H9 (cell line): Measurements from ENCODE around the gene TMEM17. TPM values are rescaled to one million over a fixed set of nuclear protein-coding genes. Genes with fewer than 3 reads are reported as not detected.

Experiments
- DNase-seq: peaks from one replicate; pipeline ENCODE4 v3.0.0-alpha.2; 2017
- H2AFZ ChIP-seq: one replicate; pipeline ENCODE4 v1.6.1; 2013; ENCODE audit warnings: mild to moderate bottlenecking, low read length, control low read depth, moderate library complexity
- H2AK5ac ChIP-seq: 2 replicates; pipeline ENCODE4 v1.6.1; 2013; ENCODE audit warnings: low read length, control low read depth, mixed read lengths; ENCODE audit not compliant: insufficient read length
- H2BK120ac ChIP-seq: one replicate; pipeline ENCODE4 v1.6.1; 2013; ENCODE audit warnings: low read depth, mild to moderate bottlenecking, low read length, control low read depth, inconsistent platforms; ENCODE audit not compliant: poor library complexity, severe bottlenecking
- H2BK12ac ChIP-seq: 2 replicates; pipeline ENCODE4 v1.6.1; 2013; ENCODE audit warnings: low read length, control low read depth, mixed read lengths, low read depth; ENCODE audit not compliant: insufficient read length
- H2BK15ac ChIP-seq: 2 replicates; pipeline ENCODE4 v1.6.1; 2013; ENCODE audit warnings: low read depth, low read length, control low read depth
- H2BK20ac ChIP-seq: one replicate; pipeline ENCODE4 v1.6.1; 2013; ENCODE audit warnings: low read depth, mild to moderate bottlenecking, low read length, control low read depth, inconsistent platforms; ENCODE audit not compliant: poor library complexity, severe bottlenecking
- H2BK5ac ChIP-seq: 2 replicates; pipeline ENCODE4 v1.6.1; 2013; ENCODE audit warnings: low read length, control low read depth, mixed read lengths; ENCODE audit not compliant: insufficient read length
- H3K14ac ChIP-seq: 2 replicates; pipeline ENCODE4 v1.6.1; 2013; ENCODE audit warnings: low read length, control low read depth; ENCODE audit not compliant: insufficient read depth
- H3K18ac ChIP-seq: 2 replicates; pipeline ENCODE4 v1.6.1; 2013; ENCODE audit warnings: low read depth, mild to moderate bottlenecking, mixed read lengths, low read length, control low read depth; ENCODE audit not compliant: insufficient read length
- H3K23ac ChIP-seq: 2 replicates; pipeline ENCODE4 v1.6.1; 2013; ENCODE audit warnings: low read length, control low read depth, mixed read lengths, low read depth; ENCODE audit not compliant: insufficient read length
- H3K23me2 ChIP-seq: 2 replicates; pipeline ENCODE4 v1.6.1; 2013; ENCODE audit warnings: low read depth, mild to moderate bottlenecking, mixed read lengths, low read length, control low read depth; ENCODE audit not compliant: insufficient read length, poor library complexity, severe bottlenecking
- H3K27ac ChIP-seq: 2 replicates; pipeline ENCODE4 v1.5.1; 2013; ENCODE audit warnings: low read length, control low read depth, mixed read lengths, low read depth; ENCODE audit not compliant: insufficient read length
- H3K27me3 ChIP-seq: 2 replicates; pipeline ENCODE4 v1.6.1; 2013; ENCODE audit warnings: low read length, control low read depth, inconsistent platforms; ENCODE audit not compliant: insufficient read depth
- H3K4ac ChIP-seq: 2 replicates; pipeline ENCODE4 v1.6.1; 2013; ENCODE audit warnings: low read depth, mild to moderate bottlenecking, control low read depth, inconsistent platforms, low read length, moderate library complexity
- H3K4me1 ChIP-seq: 2 replicates; pipeline ENCODE4 v1.6.1; 2013; ENCODE audit warnings: low read length, control low read depth, inconsistent platforms; ENCODE audit not compliant: insufficient read depth
- H3K4me2 ChIP-seq: 2 replicates; pipeline ENCODE4 v1.6.1; 2013; ENCODE audit warnings: low read length, control low read depth, mixed read lengths; ENCODE audit not compliant: insufficient read length, insufficient read depth
- H3K56ac ChIP-seq: 2 replicates; pipeline ENCODE4 v1.6.1; 2013; ENCODE audit warnings: low read depth, mild to moderate bottlenecking, mixed read lengths, low read length, control low read depth; ENCODE audit not compliant: insufficient read length
- H3K79me1 ChIP-seq: 2 replicates; pipeline ENCODE4 v1.6.1; 2013; ENCODE audit warnings: low read depth, mild to moderate bottlenecking, moderate library complexity, low read length, control low read depth, inconsistent platforms; ENCODE audit not compliant: insufficient read depth, poor library complexity, severe bottlenecking
- H3K79me2 ChIP-seq: 2 replicates; pipeline ENCODE4 v1.6.1; 2013; ENCODE audit warnings: low read length, control low read depth, inconsistent platforms; ENCODE audit not compliant: insufficient read depth
- H3K9ac ChIP-seq: 2 replicates; pipeline ENCODE4 v1.6.1; 2013; ENCODE audit warnings: low read length, control low read depth, mixed read lengths; ENCODE audit not compliant: insufficient read length; ENCODE audit errors: extremely low read depth
- H3K9me3 ChIP-seq: one replicate; pipeline ENCODE4 v1.6.1; 2013; ENCODE audit warnings: low read depth, low read length, inconsistent platforms; ENCODE audit not compliant: control insufficient read depth
- H3T11ph ChIP-seq: one replicate; pipeline ENCODE4 v1.6.1; 2013; ENCODE audit warnings: mild to moderate bottlenecking, low read length, control low read depth, inconsistent platforms
- H4K20me1 ChIP-seq: one replicate; pipeline ENCODE4 v1.6.1; 2013; ENCODE audit not compliant: control insufficient read depth, insufficient read length, insufficient read depth
- H4K5ac ChIP-seq: 2 replicates; pipeline ENCODE4 v1.6.1; 2013; ENCODE audit warnings: low read depth, mild to moderate bottlenecking, mixed read lengths, low read length, control low read depth; ENCODE audit not compliant: insufficient read length
- H4K8ac ChIP-seq: replicated peaks from 2 replicates; pipeline ENCODE4 v1.6.1; 2013; ENCODE audit warnings: low read length, control low read depth, mixed read lengths, low read depth; ENCODE audit not compliant: insufficient read length
- H4K91ac ChIP-seq: 2 replicates; pipeline ENCODE4 v1.6.1; 2013; ENCODE audit warnings: low read depth, mild to moderate bottlenecking, moderate library complexity, mixed read lengths, low read length, control low read depth; ENCODE audit not compliant: insufficient read length
- H3K27ac Mint-ChIP-seq, 3 experiments: 2 replicates in 2 of 3; 3 replicates in 1 of 3; pipeline ENCODE4 v1.8.0; 2020 to 2021; ENCODE audit warnings: mixed read lengths in 3 of 3, mild to moderate bottlenecking in 1 of 3, moderate library complexity in 1 of 3
- H3K27me3 Mint-ChIP-seq: 2 replicates; pipeline ENCODE4 v1.8.0; 2021; ENCODE audit warnings: low read depth, mild to moderate bottlenecking, moderate library complexity, mixed read lengths
- H3K36me3 Mint-ChIP-seq, 3 experiments: 2 replicates in 2 of 3; 3 replicates in 1 of 3; pipeline ENCODE4 v1.8.0; 2020 to 2021; ENCODE audit warnings: low read depth in 3 of 3, mixed read lengths in 3 of 3; ENCODE audit not compliant: insufficient read depth in 1 of 3
- H3K4me1 Mint-ChIP-seq, 2 experiments: 2 replicates each; pipeline ENCODE4 v1.8.0; 2020; ENCODE audit warnings: mixed read lengths in 2 of 2
- H3K4me3 Mint-ChIP-seq, 2 experiments: 2 replicates in 1 of 2; 3 replicates in 1 of 2; pipeline ENCODE4 v1.8.0; 2020 to 2021; ENCODE audit warnings: mild to moderate bottlenecking in 2 of 2, mixed read lengths in 2 of 2, moderate library complexity in 1 of 2
- H3K9me3 Mint-ChIP-seq, 2 experiments: 2 replicates in 1 of 2; 3 replicates in 1 of 2; pipeline ENCODE4 v1.8.0; 2020; ENCODE audit warnings: mild to moderate bottlenecking in 2 of 2, mixed read lengths in 2 of 2, moderate library complexity in 1 of 2
- WGBS: extraction: QIAGEN DNeasy Blood & Tissue Kit; methylation state at CpG from one replicate; pipeline ENCODE4 v1.1.7; 2013; ENCODE audit warnings: missing lambda C conversion rate, low lambda C conversion rate, mixed read lengths; ENCODE audit not compliant: insufficient read length; ENCODE audit errors: extremely low coverage; 5-methylcytosine and 5-hydroxymethylcytosine counted together
- total RNA-seq: library from RNA; stranded (reverse); gene quantifications from 2 replicates; pipeline ENCODE4 v1.2.1, GENCODE V29; 2021
- TF ChIP-seq, protein P1 (sequence below): fragments of 200-600 bp; sonication (generic); conservative IDR thresholded peaks from 3 replicates; pipeline ENCODE4 v1.8.0; 2021; ENCODE audit warnings: antibody characterized with exemption, mild to moderate bottlenecking

The TMEM17 gene
- total RNA-seq, 1 experiment from 2014 or later, result 1.3 TPM

DNA sequence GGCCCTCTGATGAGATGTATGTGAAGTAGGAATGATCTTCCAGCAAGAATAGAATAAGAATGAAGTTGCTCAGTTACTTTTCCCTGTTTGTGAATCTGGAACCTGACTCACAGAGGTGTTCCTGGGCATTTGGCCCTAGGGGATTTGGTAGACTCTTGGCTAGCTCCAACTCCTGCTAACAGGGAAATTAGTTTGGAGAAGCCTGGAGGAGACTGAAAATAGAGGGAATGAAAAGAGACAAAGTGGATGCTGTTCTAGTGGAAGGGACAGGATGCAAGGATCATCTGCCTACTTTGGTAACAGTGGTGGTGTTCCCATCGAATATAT, 19.6 kb downstream of the TMEM17 start:
- no peak overlapping the region for H3K9ac ChIP-seq
- Mint-ChIP-seq H3K4me3 (no peak overlapping the region), H3K27me3 (no peaks in the 10 kb centered on the region), H3K9me3 (no peaks in the 10 kb centered on the region), H3K27ac (no peak overlapping the region), H3K4me1 (peaks cover 15 to 24% of the 10 kb centered on the region in 2 experiments), H3K36me3 (peaks cover 0 to 2% (median 0%) of the 10 kb centered on the region in 3 experiments; a peak in 2 of 7 replicates)
- no peaks in the 10 kb centered on the region for H3K27me3 ChIP-seq
- no peak overlapping the region for H2BK15ac ChIP-seq
- no peak overlapping the region for H2BK5ac ChIP-seq
- H3K4me2 ChIP-seq, result no peak overlapping the region
- H3K79me2 ChIP-seq, result 0 out of 2 replicates have a peak, but pooled peaks cover 1% of the 10 kb centered on the region
- H2AK5ac ChIP-seq, result no peak overlapping the region
- no peak overlapping the region for H2AFZ ChIP-seq
- 0 out of 2 replicates have a peak, but pooled peaks cover 2% of the 10 kb centered on the region for H3K4me1 ChIP-seq
- H3K18ac ChIP-seq, result no peak overlapping the region
- no peak overlapping the region for H4K91ac ChIP-seq
- H3K27ac ChIP-seq, result no peak overlapping the region
- H2BK12ac ChIP-seq, result no peak overlapping the region
- H4K5ac ChIP-seq, result no peak overlapping the region
- no peak overlapping the region for H3K56ac ChIP-seq
- H3K23me2 ChIP-seq, result no peaks in the 10 kb centered on the region
- H2BK20ac ChIP-seq, result no peak overlapping the region
- no peak overlapping the region for H3K14ac ChIP-seq
- H2BK120ac ChIP-seq, result no peak overlapping the region
- no peak overlapping the region for H3T11ph ChIP-seq
- H4K8ac ChIP-seq, result no peak overlapping the region
- H3K9me3 ChIP-seq, result no peaks in the 10 kb centered on the region
- H3K4ac ChIP-seq, result no peak overlapping the region
- H3K79me1 ChIP-seq, result no peaks in the 10 kb centered on the region
- no CpG with 5 or more reads among the region's 1 CpG for WGBS
- no peak overlapping the region for H3K23ac ChIP-seq
- TF ChIP-seq, protein P1, sequence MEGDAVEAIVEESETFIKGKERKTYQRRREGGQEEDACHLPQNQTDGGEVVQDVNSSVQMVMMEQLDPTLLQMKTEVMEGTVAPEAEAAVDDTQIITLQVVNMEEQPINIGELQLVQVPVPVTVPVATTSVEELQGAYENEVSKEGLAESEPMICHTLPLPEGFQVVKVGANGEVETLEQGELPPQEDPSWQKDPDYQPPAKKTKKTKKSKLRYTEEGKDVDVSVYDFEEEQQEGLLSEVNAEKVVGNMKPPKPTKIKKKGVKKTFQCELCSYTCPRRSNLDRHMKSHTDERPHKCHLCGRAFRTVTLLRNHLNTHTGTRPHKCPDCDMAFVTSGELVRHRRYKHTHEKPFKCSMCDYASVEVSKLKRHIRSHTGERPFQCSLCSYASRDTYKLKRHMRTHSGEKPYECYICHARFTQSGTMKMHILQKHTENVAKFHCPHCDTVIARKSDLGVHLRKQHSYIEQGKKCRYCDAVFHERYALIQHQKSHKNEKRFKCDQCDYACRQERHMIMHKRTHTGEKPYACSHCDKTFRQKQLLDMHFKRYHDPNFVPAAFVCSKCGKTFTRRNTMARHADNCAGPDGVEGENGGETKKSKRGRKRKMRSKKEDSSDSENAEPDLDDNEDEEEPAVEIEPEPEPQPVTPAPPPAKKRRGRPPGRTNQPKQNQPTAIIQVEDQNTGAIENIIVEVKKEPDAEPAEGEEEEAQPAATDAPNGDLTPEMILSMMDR, result no peak
- no peaks in the 10 kb centered on the region for H4K20me1 ChIP-seq
- no peak for DNase-seq
